Trophoblast cell (in vitro differentiated cells and primary cell): ENCODE results near the gene DLG2.

Source experiments
- DNase-seq, 2 donors: peaks; one replicate each; pipeline ENCODE4 v3.0.0-alpha.2; 2016
- H2AFZ ChIP-seq: 2 replicates; pipeline ENCODE4 v1.6.1; 2013; ENCODE audit warnings: low read length, moderate library complexity, mild to moderate bottlenecking; ENCODE audit not compliant: insufficient read depth, poor library complexity
- H2AK5ac ChIP-seq: 2 replicates; pipeline ENCODE4 v1.6.1; 2013; ENCODE audit warnings: mild to moderate bottlenecking, low read length
- H2BK120ac ChIP-seq: 2 replicates; pipeline ENCODE4 v1.6.1; 2013; ENCODE audit warnings: low read length, mild to moderate bottlenecking, moderate library complexity; ENCODE audit not compliant: insufficient read depth, poor library complexity
- H2BK12ac ChIP-seq: 2 replicates; pipeline ENCODE4 v1.6.1; 2013; ENCODE audit warnings: mild to moderate bottlenecking, low read length, moderate library complexity
- H2BK5ac ChIP-seq: 2 replicates; pipeline ENCODE4 v1.6.1; 2013; ENCODE audit warnings: low read length, low read depth, moderate library complexity, mild to moderate bottlenecking; ENCODE audit not compliant: poor library complexity
- H3K14ac ChIP-seq: 2 replicates; pipeline ENCODE4 v1.6.1; 2013; ENCODE audit warnings: mild to moderate bottlenecking, low read length
- H3K18ac ChIP-seq: 2 replicates; pipeline ENCODE4 v1.6.1; 2013; ENCODE audit warnings: mild to moderate bottlenecking, low read length
- H3K23ac ChIP-seq: 2 replicates; pipeline ENCODE4 v1.6.1; 2013; ENCODE audit warnings: low read length
- H3K27ac ChIP-seq: 2 replicates; pipeline ENCODE4 v1.5.1; 2013; ENCODE audit warnings: low read depth, mild to moderate bottlenecking, inconsistent platforms, low read length, moderate library complexity
- H3K27me3 ChIP-seq: 2 replicates; pipeline ENCODE4 v1.6.1; 2013; ENCODE audit warnings: inconsistent platforms, mild to moderate bottlenecking, low read length, moderate library complexity; ENCODE audit not compliant: insufficient read depth
- H3K36me3 ChIP-seq, 2 experiments: 1 replicate in 1 of 2; 2 replicates in 1 of 2; pipeline ENCODE4 v1.6.1; 2013; ENCODE audit warnings: low read length in 2 of 2, mild to moderate bottlenecking in 2 of 2, moderate library complexity in 1 of 2; ENCODE audit not compliant: insufficient read depth in 2 of 2, control insufficient read depth in 1 of 2
- H3K4ac ChIP-seq: 2 replicates; pipeline ENCODE4 v1.6.1; 2013; ENCODE audit warnings: low read depth, mild to moderate bottlenecking, low read length, moderate library complexity
- H3K4me1 ChIP-seq, 2 experiments: 1 replicate in 1 of 2; 2 replicates in 1 of 2; pipeline ENCODE4 v1.6.1; 2013; ENCODE audit warnings: low read length in 2 of 2, mild to moderate bottlenecking in 2 of 2, moderate library complexity in 1 of 2; ENCODE audit not compliant: insufficient read depth in 2 of 2, control insufficient read depth in 1 of 2
- H3K4me2 ChIP-seq: 2 replicates; pipeline ENCODE4 v1.6.1; 2013; ENCODE audit warnings: inconsistent platforms, mild to moderate bottlenecking, low read length, moderate library complexity
- H3K4me3 ChIP-seq: 2 replicates; pipeline ENCODE4 v1.5.1; 2013; ENCODE audit warnings: mild to moderate bottlenecking, low read depth, low read length, inconsistent platforms
- H3K79me1 ChIP-seq: one replicate; pipeline ENCODE4 v1.6.1; 2013; ENCODE audit warnings: low read length
- H3K79me2 ChIP-seq: 2 replicates; pipeline ENCODE4 v1.6.1; 2013; ENCODE audit warnings: low read length, mild to moderate bottlenecking; ENCODE audit not compliant: control insufficient read depth, insufficient read depth, poor library complexity
- H3K9ac ChIP-seq: 2 replicates; pipeline ENCODE4 v1.6.1; 2013; ENCODE audit warnings: mild to moderate bottlenecking, low read length
- H3K9me3 ChIP-seq: 2 replicates; pipeline ENCODE4 v1.6.1; 2013; ENCODE audit warnings: low read depth, mild to moderate bottlenecking, control low read depth, inconsistent platforms, low read length; ENCODE audit not compliant: insufficient read depth
- H4K12ac ChIP-seq: 2 replicates; pipeline ENCODE4 v1.6.1; 2013; ENCODE audit warnings: low read depth, mild to moderate bottlenecking, low read length, moderate library complexity
- H4K8ac ChIP-seq: 2 replicates; pipeline ENCODE4 v1.6.1; 2013; ENCODE audit warnings: low read depth, mild to moderate bottlenecking, low read length, moderate library complexity
- H4K91ac ChIP-seq: one replicate; pipeline ENCODE4 v1.6.1; 2013; ENCODE audit warnings: low read depth, mild to moderate bottlenecking, low read length, moderate library complexity
- WGBS: extraction: QIAGEN DNeasy Blood & Tissue Kit; methylation state at CpG from one replicate; pipeline ENCODE4 v1.1.7; 2013; ENCODE audit warnings: missing lambda C conversion rate; ENCODE audit not compliant: insufficient read length, insufficient coverage; ENCODE audit errors: extremely low coverage; 5-methylcytosine and 5-hydroxymethylcytosine counted together

Gene DLG2

DNA sequence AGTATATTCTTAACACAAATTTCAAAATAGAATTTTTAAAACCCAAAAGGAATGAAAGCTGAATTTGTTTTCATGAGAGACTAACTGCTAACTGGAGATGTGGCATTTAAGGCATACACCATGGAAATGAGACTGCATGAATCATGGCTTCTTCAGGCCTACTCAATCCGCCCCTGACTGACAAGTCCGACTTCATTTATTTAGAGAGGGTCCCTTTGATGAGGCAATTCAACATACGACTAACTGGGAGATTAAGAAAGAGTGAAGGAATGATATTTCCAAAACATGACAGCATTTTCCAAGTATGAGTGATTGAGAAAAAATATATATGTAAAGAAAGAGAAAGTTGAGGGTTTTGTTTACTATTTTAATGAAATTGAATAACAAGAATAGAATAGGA lies 720.1 kb downstream of the DLG2 start:
- Histone ChIP-seq H4K8ac (no peak overlapping the region), H2BK12ac (no peak overlapping the region), H4K12ac (no peak overlapping the region), H3K23ac (no peak overlapping the region), H2AK5ac (no peak overlapping the region), H2AFZ (no peak overlapping the region), H3K27me3 (no peaks in the 10 kb centered on the region), H3K79me1 (no peaks in the 10 kb centered on the region), H3K4me3 (no peak overlapping the region), H3K9me3 (no peaks in the 10 kb centered on the region), H4K91ac (no peak overlapping the region), H3K4me2 (no peak overlapping the region), H3K36me3 (no peaks in the 10 kb centered on the region), H2BK5ac (no peak overlapping the region), H2BK120ac (no peak overlapping the region), H3K9ac (no peak overlapping the region), H3K79me2 (no peaks in the 10 kb centered on the region), H3K27ac (no peak overlapping the region), H3K4ac (no peak overlapping the region), H3K18ac (no peak overlapping the region), H3K4me1 (no peaks in the 10 kb centered on the region), H3K14ac (no peak overlapping the region)
- WGBS: no CpG with 5 or more reads among the region's 3 CpGs
- DNase-seq: peak; percentile 37 to 55

DNA sequence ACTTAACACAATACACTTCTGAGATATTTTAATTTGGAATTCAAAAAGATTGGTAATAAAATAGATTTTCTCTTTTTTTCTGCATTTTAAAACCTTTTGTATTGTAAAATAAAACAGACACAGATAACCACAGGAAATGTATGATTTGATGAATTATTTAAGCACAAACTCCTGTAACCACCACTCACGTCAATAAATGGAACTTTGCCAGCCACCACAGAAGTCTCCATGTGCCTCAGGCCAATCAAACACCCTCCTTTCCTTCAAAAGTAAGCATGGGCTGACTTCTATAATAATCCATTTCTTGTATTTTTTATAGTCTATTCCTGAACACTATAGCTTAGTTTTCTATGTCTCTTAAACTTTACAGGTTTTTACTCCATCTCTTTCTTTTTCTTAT lies 721.7 kb downstream of the DLG2 start:
- no peak for DNase-seq
- no peaks in the 10 kb centered on the region for H3K79me1 ChIP-seq
- no peak overlapping the region for H3K4me2 ChIP-seq

DNA sequence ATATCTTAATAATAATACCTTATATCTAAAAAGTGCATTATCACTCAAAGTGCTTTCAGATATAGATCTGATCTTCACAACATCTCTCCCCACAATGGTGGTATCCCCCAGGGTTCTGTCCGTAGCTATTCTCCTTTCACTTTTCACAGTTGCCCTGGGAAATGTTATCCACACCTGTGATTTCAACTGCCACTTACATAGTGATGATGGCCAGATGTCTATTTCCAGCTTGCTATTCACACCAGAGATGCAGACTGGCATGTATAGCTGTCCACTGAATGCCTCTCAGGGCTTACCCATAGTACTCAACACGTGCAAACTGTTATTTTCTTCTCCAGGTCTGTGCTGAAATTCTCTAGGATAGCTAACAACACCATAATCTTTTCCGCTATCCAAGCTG lies 724.7 kb downstream of the DLG2 start:
- WGBS: no CpG with 5 or more reads among the region's 3 CpGs
- no peak overlapping the region for H2AK5ac ChIP-seq

More for the DNA sequence above, 721.7 kb downstream of the DLG2 start:
- no peak overlapping the region for H3K9ac ChIP-seq
- H4K8ac ChIP-seq: no peak overlapping the region
- H2BK5ac ChIP-seq: no peak overlapping the region
- no peak overlapping the region for H2AK5ac ChIP-seq
- no peak overlapping the region for H3K14ac ChIP-seq
- H2BK12ac ChIP-seq: no peak overlapping the region
- WGBS: no CpG with 5 or more reads among the region's 1 CpG
- no peak overlapping the region for H3K18ac ChIP-seq
- no peaks in the 10 kb centered on the region for H3K4me1 ChIP-seq
- H2AFZ ChIP-seq: no peak overlapping the region
- no peak overlapping the region for H3K27ac ChIP-seq
- H4K91ac ChIP-seq: no peak overlapping the region
- no peaks in the 10 kb centered on the region for H3K9me3 ChIP-seq
- H3K4me3 ChIP-seq: no peak overlapping the region
- no peak overlapping the region for H4K12ac ChIP-seq
- no peaks in the 10 kb centered on the region for H3K27me3 ChIP-seq
- H3K36me3 ChIP-seq: no peaks in the 10 kb centered on the region
- no peak overlapping the region for H3K23ac ChIP-seq
- no peak overlapping the region for H2BK120ac ChIP-seq
- no peaks in the 10 kb centered on the region for H3K79me2 ChIP-seq
- H3K4ac ChIP-seq: no peak overlapping the region

DNA sequence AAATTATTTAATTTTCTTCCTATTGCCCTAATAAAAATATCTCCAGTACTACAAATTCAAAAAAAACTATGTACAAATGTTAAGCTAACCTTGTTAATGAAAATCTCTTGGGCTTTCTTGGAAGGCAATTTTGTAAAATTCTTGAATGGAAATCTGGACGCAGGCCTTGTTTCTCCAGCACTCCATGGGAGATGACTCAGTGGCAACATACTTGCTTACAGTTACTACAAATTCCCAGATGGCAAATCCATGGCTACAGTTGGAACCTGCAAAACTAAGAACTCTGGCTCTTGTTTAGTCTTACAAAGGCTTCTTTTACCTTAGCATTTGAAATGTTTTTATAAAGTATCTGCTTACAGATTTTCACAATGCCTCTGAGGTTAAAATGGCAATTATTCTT lies 725.2 kb downstream of the DLG2 start:
- no peaks in the 10 kb centered on the region for H3K27me3 ChIP-seq
- H3K4me2 ChIP-seq: no peak overlapping the region
- H3K9me3 ChIP-seq: no peaks in the 10 kb centered on the region
- no CpG with 5 or more reads among the region's 1 CpG for WGBS
- no peak overlapping the region for H4K12ac ChIP-seq
- no peak overlapping the region for H2BK12ac ChIP-seq
- H3K4me1 ChIP-seq: no peaks in the 10 kb centered on the region
- no peak for DNase-seq
- H3K9ac ChIP-seq: no peak overlapping the region
- no peak overlapping the region for H3K23ac ChIP-seq
- H3K4ac ChIP-seq: no peak overlapping the region
- H2AFZ ChIP-seq: no peak overlapping the region
- H3K14ac ChIP-seq: no peak overlapping the region
- H3K4me3 ChIP-seq: no peak overlapping the region
- no peak overlapping the region for H2BK5ac ChIP-seq
- H3K79me2 ChIP-seq: no peaks in the 10 kb centered on the region
- no peaks in the 10 kb centered on the region for H3K79me1 ChIP-seq
- no peak overlapping the region for H2BK120ac ChIP-seq
- H2AK5ac ChIP-seq: no peak overlapping the region
- H3K18ac ChIP-seq: no peak overlapping the region
- no peak overlapping the region for H4K91ac ChIP-seq
- H4K8ac ChIP-seq: no peak overlapping the region
- no peaks in the 10 kb centered on the region for H3K36me3 ChIP-seq
- H3K27ac ChIP-seq: no peak overlapping the region

More for the DNA sequence above, 724.7 kb downstream of the DLG2 start:
- Histone ChIP-seq H2AFZ (no peak overlapping the region), H2BK12ac (no peak overlapping the region), H3K4me2 (no peak overlapping the region), H3K14ac (no peak overlapping the region), H4K8ac (no peak overlapping the region), H3K9ac (no peak overlapping the region), H3K79me2 (no peaks in the 10 kb centered on the region), H3K4me3 (no peak overlapping the region), H3K27ac (no peak overlapping the region), H3K18ac (no peak overlapping the region), H4K91ac (no peak overlapping the region), H4K12ac (no peak overlapping the region), H2BK5ac (no peak overlapping the region), H3K36me3 (no peaks in the 10 kb centered on the region), H3K23ac (no peak overlapping the region), H3K4ac (no peak overlapping the region), H3K79me1 (no peaks in the 10 kb centered on the region), H3K27me3 (no peaks in the 10 kb centered on the region), H3K9me3 (no peaks in the 10 kb centered on the region), H3K4me1 (no peaks in the 10 kb centered on the region), H2BK120ac (no peak overlapping the region)
- DNase-seq: no peak
